ENCODE measurements around the gene LLPH. TPM values are rescaled to one million over a fixed set of nuclear protein-coding genes. Genes with fewer than 3 reads are reported as not detected.

Gene LLPH
- total and polyA plus RNA-seq, 2 of the 13 experiments (the other 11 are each of a cell fraction or from before 2014, with no cell fraction given): 4.2 to 25.6 TPM

- peaks cover 31% of the 10 kb centered on the region for H3K79me2 ChIP-seq (ENCODE audit: insufficient read depth, low read length)
Observed at GRCh38 chr12:66129934-66130266, 650 bp downstream of the LLPH start.

GRCh38 chr12:66127650-66128049, 2.9 kb downstream of the LLPH start:
- no peak for DNase-seq (ENCODE audit: low spot score)
- CTCF ChIA-PET (ENCODE audit: low intra/inter-chr PET ratio, low total read pairs): no interaction called here
- Histone ChIP-seq H3K36me3 (replicated peaks in 1 of 2; ENCODE audit: control insufficient read depth in 1 of 2, insufficient read depth in 2 of 2, low read length in 2 of 2) (peaks cover 9 to 43% of the 10 kb centered on the region in 2 experiments), H3K79me2 (ENCODE audit: insufficient read depth, low read length) (peaks cover 31% of the 10 kb centered on the region), H3K27me3 (ENCODE audit: control insufficient read depth in 1 of 2, insufficient read depth in 2 of 2, low read length in 2 of 2) (no peaks in the 10 kb centered on the region; a peak in 1 of 5 replicates), H3K9ac (ENCODE audit: insufficient read depth, low read depth, low read length) (no peak overlapping the region), H3K4me2 (ENCODE audit: low read depth, low read length) (no peak overlapping the region), H3K4me1 (ENCODE audit: insufficient read depth, low read length) (peaks cover 38% of the 10 kb centered on the region), H3K4me3 (replicated peaks in 1 of 3; ENCODE audit: insufficient read depth in 1 of 3, low read depth in 2 of 3, low read length in 3 of 3) (no peak overlapping the region), H3K9me3 (ENCODE audit: low read length) (no peaks in the 10 kb centered on the region), H4K20me1 (ENCODE audit: insufficient read depth, low read length) (no peaks in the 10 kb centered on the region), H3K27ac (ENCODE audit: extremely low read length, insufficient read depth, low read length) (no peak overlapping the region), H2AFZ (ENCODE audit: low read length) (no peak overlapping the region)
- TF ChIP-seq ZNF329 (CRISPR knock-in tag; IDR thresholded peaks at IDR 0.05; ENCODE audit: low read depth): no peak
- TF ChIP-seq LBX2 (CRISPR knock-in tag; IDR thresholded peaks at IDR 0.05; ENCODE audit: borderline replicate concordance): no peak
- POLR2A ChIA-PET: no interaction called here
- no peak for ATAC-seq
- BruUV-seq (replicated peaks): no TSS peak
- in situ Hi-C loops (cut with HindIII; ENCODE audit: extremely low pct_ligation_motif_present, low pct_unique_long_range_greater_than_20kb) (no loop called here), intact Hi-C loops (cut with micrococcal nuclease; ENCODE audit: unreplicated experiment) (no loop called here)
- no peak for FAIRE-seq
- WGBS (ENCODE audit: low lambda C conversion rate): 97% methylated on average over 1 of the region's 1 CpG

More at GRCh38 chr12:66129934-66130266, 650 bp downstream of the LLPH start:
- FAIRE-seq (no peak), DNase-seq (ENCODE audit: low spot score) (no peak), ATAC-seq (peak; percentile 48)
- Histone ChIP-seq H3K9ac (ENCODE audit: insufficient read depth, low read depth, low read length) (peak overlapping the region; percentile 89), H3K36me3 (replicated peaks in 1 of 2; ENCODE audit: control insufficient read depth in 1 of 2, insufficient read depth in 2 of 2, low read length in 2 of 2) (peaks cover 4 to 26% of the 10 kb centered on the region in 2 experiments), H4K20me1 (ENCODE audit: insufficient read depth, low read length) (no peaks in the 10 kb centered on the region), H2AFZ (ENCODE audit: low read length) (no peak overlapping the region), H3K4me2 (ENCODE audit: low read depth, low read length) (peak overlapping the region; percentile 82), H3K27ac (ENCODE audit: extremely low read length, insufficient read depth, low read length) (peak overlapping the region; percentile 69), H3K9me3 (ENCODE audit: low read length) (no peaks in the 10 kb centered on the region), H3K4me1 (ENCODE audit: insufficient read depth, low read length) (peaks cover 42% of the 10 kb centered on the region), H3K27me3 (ENCODE audit: control insufficient read depth in 1 of 2, insufficient read depth in 2 of 2, low read length in 2 of 2) (no peaks in the 10 kb centered on the region; a peak in 1 of 5 replicates), H3K4me3 (replicated peaks in 1 of 3; ENCODE audit: insufficient read depth in 1 of 3, low read depth in 2 of 3, low read length in 3 of 3) (peak overlapping the region; percentile 91 to 97 (median 93))
- 0 out of 2 replicates have a peak, but pooled peaks have one; percentile 53 for TF ChIP-seq THAP7 (CRISPR knock-in tag; IDR thresholded peaks at IDR 0.05)
- TF ChIP-seq ZNF530 (CRISPR knock-in tag; IDR thresholded peaks at IDR 0.05; ENCODE audit: low read depth): no peak
- TF ChIP-seq KAT8 (CRISPR knock-in tag; IDR thresholded peaks at IDR 0.05): no peak
- TF ChIP-seq RBFOX2 (IDR thresholded peaks at IDR 0.05; ENCODE audit: low read depth, low read length): no peak
- no peak for TF ChIP-seq PAWR (CRISPR knock-in tag; IDR thresholded peaks at IDR 0.05; ENCODE audit: borderline replicate concordance)
- peak; percentile 24; the same call in 1 of the 2 replicates for TF ChIP-seq PAF1 (CRISPR knock-in tag; IDR thresholded peaks at IDR 0.05)
- peak; percentile 39; the same call in 1 of the 2 replicates for TF ChIP-seq ZBTB7A (CRISPR knock-in tag; IDR thresholded peaks at IDR 0.05)
- in situ Hi-C loops (cut with HindIII; ENCODE audit: extremely low pct_ligation_motif_present, low pct_unique_long_range_greater_than_20kb): no loop called here
- BruUV-seq (replicated peaks): no TSS peak
- POLR2A ChIA-PET: interaction anchor here (2.2 kb wide), 1 partner anchor 40 kb away, joined by 33 read pairs; the partner anchor contains the start of gene TMBIM4
- CTCF ChIA-PET (ENCODE audit: low intra/inter-chr PET ratio, low total read pairs): no interaction called here
- under 1% methylated on average over 8 of the region's 8 CpGs for WGBS (ENCODE audit: low lambda C conversion rate)
- intact Hi-C loops (cut with micrococcal nuclease; ENCODE audit: unreplicated experiment): loop anchor here (5.0 kb wide), 1 partner anchor 37 kb away; the partner anchor contains the start of gene TMBIM4
